SH-SY5Y (cell line): ENCODE data around the gene EIF4E.

Experiments used
- GATA2 ChIP-seq: IDR thresholded peaks from 2 replicates; pipeline ENCODE4 v1.6.1; 2011; ENCODE audit warnings: mild to moderate bottlenecking, low read depth, low read length
- GATA3 ChIP-seq: IDR thresholded peaks from 2 replicates; pipeline ENCODE4 v1.6.1; 2011; ENCODE audit warnings: low read depth, mild to moderate bottlenecking, low read length, moderate library complexity

Gene EIF4E

GRCh38 chr4:98861100-98861884 lies 67.6 kb downstream of the EIF4E start:
- TF ChIP-seq GATA2 = no peak
- no peak for TF ChIP-seq GATA3

GRCh38 chr4:98851806-98852205 lies 77.1 kb downstream of the EIF4E start:
- TF ChIP-seq GATA3 (no peak), GATA2 (no peak)

GRCh38 chr4:98850937-98851336 lies 78.0 kb downstream of the EIF4E start:
- no peak for TF ChIP-seq GATA2
- TF ChIP-seq GATA3 = no peak

GRCh38 chr4:98848448-98848847 lies 80.5 kb downstream of the EIF4E start:
- TF ChIP-seq GATA3 (no peak), GATA2 (no peak)

- TF ChIP-seq GATA2 (no peak), GATA3 (no peak)
Measured at GRCh38 chr4:98845960-98846359, 83.0 kb downstream of the EIF4E start.

GRCh38 chr4:98838977-98839618 lies 89.8 kb downstream of the EIF4E start:
- TF ChIP-seq GATA2 (no peak), GATA3 (no peak)

- no peak for TF ChIP-seq GATA2
- TF ChIP-seq GATA3 = no peak
Measured at GRCh38 chr4:98838531-98838930, 90.4 kb downstream of the EIF4E start.

- TF ChIP-seq GATA2 = no peak
- no peak for TF ChIP-seq GATA3
Measured at GRCh38 chr4:98833384-98833783, 95.5 kb downstream of the EIF4E start.
